ENCODE measurements around the gene ROR1.

DNA sequence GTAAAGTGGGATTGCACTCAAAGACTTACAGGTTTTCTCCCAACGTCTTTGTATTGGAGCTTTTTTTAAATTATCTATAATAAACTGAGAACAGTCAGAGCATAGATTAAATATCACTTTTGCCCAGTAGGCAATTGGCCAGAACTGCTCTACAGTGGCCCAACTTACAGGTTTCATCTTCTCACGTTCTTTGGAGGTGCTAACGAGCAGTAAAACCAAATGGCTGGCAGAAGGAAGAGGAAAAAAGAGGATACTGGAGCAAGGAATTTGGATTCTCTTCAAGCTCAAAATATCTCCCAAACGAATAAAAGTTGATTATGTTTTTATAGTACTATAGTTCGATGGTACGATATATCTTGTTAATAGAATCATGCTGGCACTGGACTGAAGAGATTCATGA is 201.1 kb downstream of the ROR1 start:
- TF ChIP-seq, protein P1, sequence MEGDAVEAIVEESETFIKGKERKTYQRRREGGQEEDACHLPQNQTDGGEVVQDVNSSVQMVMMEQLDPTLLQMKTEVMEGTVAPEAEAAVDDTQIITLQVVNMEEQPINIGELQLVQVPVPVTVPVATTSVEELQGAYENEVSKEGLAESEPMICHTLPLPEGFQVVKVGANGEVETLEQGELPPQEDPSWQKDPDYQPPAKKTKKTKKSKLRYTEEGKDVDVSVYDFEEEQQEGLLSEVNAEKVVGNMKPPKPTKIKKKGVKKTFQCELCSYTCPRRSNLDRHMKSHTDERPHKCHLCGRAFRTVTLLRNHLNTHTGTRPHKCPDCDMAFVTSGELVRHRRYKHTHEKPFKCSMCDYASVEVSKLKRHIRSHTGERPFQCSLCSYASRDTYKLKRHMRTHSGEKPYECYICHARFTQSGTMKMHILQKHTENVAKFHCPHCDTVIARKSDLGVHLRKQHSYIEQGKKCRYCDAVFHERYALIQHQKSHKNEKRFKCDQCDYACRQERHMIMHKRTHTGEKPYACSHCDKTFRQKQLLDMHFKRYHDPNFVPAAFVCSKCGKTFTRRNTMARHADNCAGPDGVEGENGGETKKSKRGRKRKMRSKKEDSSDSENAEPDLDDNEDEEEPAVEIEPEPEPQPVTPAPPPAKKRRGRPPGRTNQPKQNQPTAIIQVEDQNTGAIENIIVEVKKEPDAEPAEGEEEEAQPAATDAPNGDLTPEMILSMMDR (IDR thresholded peaks at IDR 0.05) = no peak
- TF ChIP-seq POLR2A (IDR thresholded peaks at IDR 0.05) = no peak
